Measurements from ENCODE around the gene KNOP1. TPM values are rescaled to one million over a fixed set of nuclear protein-coding genes. Genes with fewer than 3 reads are reported as not detected.

The KNOP1 gene
- total RNA-seq, 2 donors from 2014 or later: 83.9 to 95.9 TPM

DNA sequence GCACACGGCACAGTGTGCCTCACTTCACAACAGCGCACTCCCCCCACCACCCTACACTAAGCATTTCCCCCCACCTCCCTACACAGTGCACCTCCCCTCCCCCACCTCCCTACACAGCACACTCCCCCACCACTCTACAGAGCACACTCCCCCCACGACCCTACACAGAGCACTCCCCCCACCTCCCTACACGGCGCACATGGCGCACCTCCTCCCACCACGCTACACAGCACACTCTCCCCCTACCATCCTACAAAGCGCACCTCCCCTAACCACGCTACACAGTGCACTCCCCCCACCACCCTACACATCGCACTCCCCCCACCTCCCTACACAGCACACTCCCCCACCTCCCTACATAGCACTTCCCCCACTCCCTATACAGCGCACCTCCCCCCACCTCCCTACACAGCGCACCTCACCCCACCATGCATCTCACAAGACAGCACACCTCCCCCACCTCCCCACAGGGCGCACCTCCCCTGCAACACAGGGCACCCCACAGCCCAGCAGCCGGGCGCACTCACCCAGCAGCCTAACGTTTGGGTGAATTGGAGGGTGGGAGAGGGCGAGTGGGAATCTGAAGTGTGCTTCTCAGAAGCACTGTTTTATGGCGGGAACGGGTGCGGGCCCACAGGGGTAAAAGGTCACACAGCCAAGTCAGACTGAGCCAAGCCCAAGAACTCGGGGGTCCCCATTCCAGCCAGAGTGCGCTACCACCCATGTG is 10.3 kb downstream of the KNOP1 start:
- no peak overlapping the region for H3K4me3 ChIP-seq (ENCODE audit: low read length)
- no peaks in the 10 kb centered on the region for H3K27me3 ChIP-seq (ENCODE audit: control insufficient read depth, insufficient read depth, low read length, poor library complexity, severe bottlenecking)
- Mint-ChIP-seq H3K4me3 (no peak overlapping the region), H3K9me3 (no peaks in the 10 kb centered on the region), H3K27ac (no peak overlapping the region), H3K36me3 (ENCODE audit: low read depth) (peaks cover 78% of the 10 kb centered on the region), H3K4me1 (peaks cover 28% of the 10 kb centered on the region), H3K27me3 (ENCODE audit: insufficient read depth) (no peaks in the 10 kb centered on the region)
- H3K9ac ChIP-seq (ENCODE audit: extremely low read depth, low read length, poor library complexity, severe bottlenecking): no peak overlapping the region
- no peak overlapping the region for H3K27ac ChIP-seq (ENCODE audit: low read depth, low read length)
- TF ChIP-seq CTCF (conservative IDR thresholded peaks at IDR 0.05): no peak
- peaks cover 13% of the 10 kb centered on the region for H3K4me1 ChIP-seq (ENCODE audit: control insufficient read depth, insufficient read depth, low read length)
- H3K9me3 ChIP-seq (ENCODE audit: control insufficient read depth, low read length): no peaks in the 10 kb centered on the region
- 94% methylated on average over 8 to 19 of the region's 22 CpGs for WGBS, 2 experiments (ENCODE audit: insufficient coverage in 1 of 2, insufficient read length in 1 of 2)
- H3K36me3 ChIP-seq (ENCODE audit: control insufficient read depth, insufficient read depth, low read length): peaks cover 88% of the 10 kb centered on the region
- no peak for DNase-seq

DNA sequence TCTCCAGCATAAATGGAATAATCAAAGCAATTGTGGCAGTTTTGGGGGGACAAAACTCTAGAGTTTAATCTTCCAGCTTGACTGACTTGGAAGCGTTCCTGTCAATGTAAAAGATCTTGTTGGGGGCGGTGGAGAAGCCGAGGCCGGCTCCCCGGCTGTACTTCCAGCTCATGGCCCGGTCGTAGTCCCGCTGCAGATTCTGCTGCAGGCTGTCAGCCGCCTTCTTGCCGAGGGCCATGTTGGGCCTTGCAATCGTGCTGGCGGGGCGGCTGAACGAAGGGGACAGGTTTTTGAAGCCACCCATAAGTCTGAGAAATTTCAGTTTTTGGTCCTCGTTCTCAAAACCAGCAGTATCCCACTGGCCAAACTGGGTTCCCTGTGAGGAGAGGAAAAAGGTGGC is 11.2 kb downstream of the KNOP1 start:
- peaks cover 82% of the 10 kb centered on the region for H3K36me3 Mint-ChIP-seq (ENCODE audit: low read depth)
- Histone ChIP-seq H3K4me3 (ENCODE audit: low read length) (no peak overlapping the region), H3K9ac (ENCODE audit: extremely low read depth, low read length, poor library complexity, severe bottlenecking) (no peak overlapping the region), H3K36me3 (ENCODE audit: control insufficient read depth, insufficient read depth, low read length) (peaks cover 87% of the 10 kb centered on the region), H3K4me1 (ENCODE audit: control insufficient read depth, insufficient read depth, low read length) (peaks cover 13% of the 10 kb centered on the region), H3K27ac (ENCODE audit: low read depth, low read length) (no peak overlapping the region), H3K27me3 (ENCODE audit: control insufficient read depth, insufficient read depth, low read length, poor library complexity, severe bottlenecking) (no peaks in the 10 kb centered on the region), H3K9me3 (ENCODE audit: control insufficient read depth, low read length) (no peaks in the 10 kb centered on the region)
- no peaks in the 10 kb centered on the region for H3K27me3 Mint-ChIP-seq (ENCODE audit: insufficient read depth)
- H3K27ac Mint-ChIP-seq: no peak overlapping the region
- H3K4me1 Mint-ChIP-seq: peaks cover 27% of the 10 kb centered on the region
- 95 to 96% methylated on average over 15 of the region's 15 CpGs for WGBS, 2 experiments (ENCODE audit: insufficient coverage in 1 of 2, insufficient read length in 1 of 2)
- H3K4me3 Mint-ChIP-seq: no peak overlapping the region
- no peaks in the 10 kb centered on the region for H3K9me3 Mint-ChIP-seq
- no peak for TF ChIP-seq CTCF (conservative IDR thresholded peaks at IDR 0.05)
- no peak for DNase-seq

- H3K4me3 ChIP-seq (ENCODE audit: low read length): no peak overlapping the region
- Mint-ChIP-seq H3K27ac (no peak overlapping the region), H3K9me3 (no peaks in the 10 kb centered on the region), H3K4me1 (peaks cover 19% of the 10 kb centered on the region), H3K4me3 (no peak overlapping the region), H3K36me3 (ENCODE audit: low read depth) (peaks cover 87% of the 10 kb centered on the region), H3K27me3 (ENCODE audit: insufficient read depth) (no peaks in the 10 kb centered on the region)
- WGBS, 2 experiments (ENCODE audit: insufficient coverage in 1 of 2, insufficient read length in 1 of 2): 83 to 95% methylated on average over 1 to 5 of the region's 5 CpGs
- no peaks in the 10 kb centered on the region for H3K27me3 ChIP-seq (ENCODE audit: control insufficient read depth, insufficient read depth, low read length, poor library complexity, severe bottlenecking)
- no peak for DNase-seq
- peaks cover 88% of the 10 kb centered on the region for H3K36me3 ChIP-seq (ENCODE audit: control insufficient read depth, insufficient read depth, low read length)
- no peaks in the 10 kb centered on the region for H3K9me3 ChIP-seq (ENCODE audit: control insufficient read depth, low read length)
- H3K9ac ChIP-seq (ENCODE audit: extremely low read depth, low read length, poor library complexity, severe bottlenecking): no peak overlapping the region
- H3K27ac ChIP-seq (ENCODE audit: low read depth, low read length): no peak overlapping the region
- H3K4me1 ChIP-seq (ENCODE audit: control insufficient read depth, insufficient read depth, low read length): peaks cover 9% of the 10 kb centered on the region
- no peak for TF ChIP-seq CTCF (conservative IDR thresholded peaks at IDR 0.05)
Observed at GRCh38 chr16:19705843-19706242, 12.2 kb downstream of the KNOP1 start.

Measured in endodermal cell (in vitro differentiated cells).